Stimulated activated CD4-positive, alpha-beta T cell treated with anti-CD3 and anti-CD28 coated beads, TNF-alpha, amount 100 ng/mL, for 4 hours (primary cell): ENCODE data around the gene MKRN2.
"Not testable (repeated sequence)": the region's sequence is repeated elsewhere in the genome, so short reads cannot be mapped to it uniquely, and the experiment has no call there.

Source experiments
- DNase-seq, 3 experiments: peaks; one replicate each; pipeline ENCODE4 v3.0.0-alpha.2; 2020; ENCODE audit warnings: low read depth in 3 of 3

MKRN2 gene, protein sequence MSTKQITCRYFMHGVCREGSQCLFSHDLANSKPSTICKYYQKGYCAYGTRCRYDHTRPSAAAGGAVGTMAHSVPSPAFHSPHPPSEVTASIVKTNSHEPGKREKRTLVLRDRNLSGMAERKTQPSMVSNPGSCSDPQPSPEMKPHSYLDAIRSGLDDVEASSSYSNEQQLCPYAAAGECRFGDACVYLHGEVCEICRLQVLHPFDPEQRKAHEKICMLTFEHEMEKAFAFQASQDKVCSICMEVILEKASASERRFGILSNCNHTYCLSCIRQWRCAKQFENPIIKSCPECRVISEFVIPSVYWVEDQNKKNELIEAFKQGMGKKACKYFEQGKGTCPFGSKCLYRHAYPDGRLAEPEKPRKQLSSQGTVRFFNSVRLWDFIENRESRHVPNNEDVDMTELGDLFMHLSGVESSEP

GRCh38 chr3:12556690-12557472, at the start of gene MKRN2:
MKRN2 (plus strand) TSS chr3:12557087; CDS start chr3:12557151, 64 bp downstream.
- DNase-seq: peak; percentile 68 to 74 (median 72)

GRCh38 chr3:12507591-12508281, 49.2 kb upstream of the MKRN2 start:
- DNase-seq: no peak

- DNase-seq: no peak
Observed at GRCh38 chr3:12508291-12508700, 48.6 kb upstream of the MKRN2 start.

GRCh38 chr3:12509466-12509865, 47.4 kb upstream of the MKRN2 start:
- DNase-seq: no peak

DNA sequence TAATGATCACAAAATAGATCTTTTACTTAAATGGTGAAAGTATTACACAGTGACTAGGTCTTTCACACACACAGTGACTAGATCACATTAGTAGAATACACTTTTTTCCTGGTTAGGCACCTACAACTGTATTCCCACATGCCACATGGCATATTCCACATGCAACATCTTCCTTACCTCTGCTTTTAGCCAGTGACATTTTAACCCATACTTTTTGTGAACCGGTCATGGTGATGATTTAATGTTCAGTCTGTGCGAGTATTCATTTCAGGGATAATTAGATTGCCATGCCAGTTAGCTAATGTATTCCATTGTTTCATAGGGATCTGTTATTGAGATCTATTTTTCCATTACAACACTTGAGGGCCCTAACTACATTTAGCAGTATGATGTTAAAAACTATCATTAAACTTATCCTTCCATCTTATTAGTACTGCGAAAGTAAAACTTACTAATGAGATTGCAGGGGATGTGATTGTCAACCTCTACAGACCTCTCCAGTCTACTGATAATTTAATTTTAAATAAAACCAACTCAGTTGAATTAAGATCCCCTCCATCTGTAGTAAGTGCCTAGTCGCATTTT, 44.3 kb upstream of the MKRN2 start:
- no peak for DNase-seq

- DNase-seq: no peak
Observed at GRCh38 chr3:12513694-12514446, 43.0 kb upstream of the MKRN2 start.

GRCh38 chr3:12515631-12516030, 41.3 kb upstream of the MKRN2 start:
- no peak for DNase-seq

GRCh38 chr3:12516873-12517272, 40.0 kb upstream of the MKRN2 start:
- DNase-seq: no peak

GRCh38 chr3:12518261-12519028, 38.4 kb upstream of the MKRN2 start:
- DNase-seq: no peak

- no peak for DNase-seq
Observed at GRCh38 chr3:12521010-12521409, 35.9 kb upstream of the MKRN2 start.

- no peak for DNase-seq
Observed at GRCh38 chr3:12522721-12523120, 34.2 kb upstream of the MKRN2 start.

DNA sequence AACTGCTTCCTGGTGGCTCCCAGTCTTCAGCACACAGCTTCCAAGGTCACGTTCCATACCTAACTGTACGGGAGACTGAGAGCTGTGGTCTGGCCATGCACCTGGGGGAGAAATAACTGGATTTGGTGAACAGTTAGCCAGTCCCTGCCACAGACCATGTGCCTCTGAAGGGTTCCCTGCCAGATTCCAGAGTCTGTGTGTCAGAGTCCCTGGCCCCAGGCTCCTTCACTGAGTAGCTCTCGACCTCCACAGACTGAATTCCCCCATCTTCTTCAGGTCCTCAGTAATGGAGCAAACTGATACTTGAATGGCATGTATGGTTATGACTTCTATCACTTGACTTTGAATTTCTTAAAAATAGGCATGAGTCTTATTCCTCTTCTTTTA, 29.1 kb upstream of the MKRN2 start:
- no peak for DNase-seq

DNA sequence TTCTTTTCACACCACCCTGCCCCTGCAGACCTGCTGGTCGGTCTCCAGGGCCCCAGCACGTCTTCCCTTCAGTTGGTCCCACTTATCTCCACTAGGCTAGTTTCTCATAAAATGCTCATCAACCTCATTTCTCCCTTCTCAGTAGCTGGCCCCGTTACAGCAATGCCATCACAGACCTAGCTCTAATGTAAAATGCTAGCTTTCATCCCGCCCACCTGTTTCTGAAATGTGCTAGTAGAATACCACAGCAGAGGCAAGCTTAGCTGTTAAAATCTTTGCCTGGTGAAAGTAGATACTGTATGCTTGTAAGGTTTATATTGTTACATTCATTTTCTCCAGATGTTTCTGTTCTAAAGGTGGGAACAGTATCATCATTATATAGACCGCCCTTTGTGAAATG, 24.7 kb upstream of the MKRN2 start:
- no peak for DNase-seq

- DNase-seq: no peak
Observed at GRCh38 chr3:12536423-12536822, 20.5 kb upstream of the MKRN2 start.

DNA sequence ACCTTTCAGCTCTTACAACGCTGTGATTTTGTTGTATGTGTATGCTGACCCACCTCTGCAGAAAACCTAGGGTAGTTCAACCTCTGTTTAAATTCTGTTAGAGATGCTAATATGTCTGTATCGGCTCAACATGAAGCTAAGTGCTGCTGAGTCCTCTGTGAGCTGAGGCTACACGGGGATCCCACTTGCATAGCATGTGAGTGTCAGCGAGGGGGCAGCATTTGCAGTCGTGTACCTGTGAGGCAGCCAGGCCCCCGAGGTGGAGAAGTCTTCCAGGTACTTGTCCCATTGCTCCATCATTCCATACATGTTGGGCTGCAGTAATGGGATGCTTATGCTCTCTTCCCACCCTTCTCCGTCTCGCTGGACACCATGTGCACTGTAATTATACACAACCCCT, 15.3 kb upstream of the MKRN2 start:
- DNase-seq: no peak

- DNase-seq: not testable (repeated sequence)
Observed at GRCh38 chr3:12543497-12543896, 13.4 kb upstream of the MKRN2 start.

DNA sequence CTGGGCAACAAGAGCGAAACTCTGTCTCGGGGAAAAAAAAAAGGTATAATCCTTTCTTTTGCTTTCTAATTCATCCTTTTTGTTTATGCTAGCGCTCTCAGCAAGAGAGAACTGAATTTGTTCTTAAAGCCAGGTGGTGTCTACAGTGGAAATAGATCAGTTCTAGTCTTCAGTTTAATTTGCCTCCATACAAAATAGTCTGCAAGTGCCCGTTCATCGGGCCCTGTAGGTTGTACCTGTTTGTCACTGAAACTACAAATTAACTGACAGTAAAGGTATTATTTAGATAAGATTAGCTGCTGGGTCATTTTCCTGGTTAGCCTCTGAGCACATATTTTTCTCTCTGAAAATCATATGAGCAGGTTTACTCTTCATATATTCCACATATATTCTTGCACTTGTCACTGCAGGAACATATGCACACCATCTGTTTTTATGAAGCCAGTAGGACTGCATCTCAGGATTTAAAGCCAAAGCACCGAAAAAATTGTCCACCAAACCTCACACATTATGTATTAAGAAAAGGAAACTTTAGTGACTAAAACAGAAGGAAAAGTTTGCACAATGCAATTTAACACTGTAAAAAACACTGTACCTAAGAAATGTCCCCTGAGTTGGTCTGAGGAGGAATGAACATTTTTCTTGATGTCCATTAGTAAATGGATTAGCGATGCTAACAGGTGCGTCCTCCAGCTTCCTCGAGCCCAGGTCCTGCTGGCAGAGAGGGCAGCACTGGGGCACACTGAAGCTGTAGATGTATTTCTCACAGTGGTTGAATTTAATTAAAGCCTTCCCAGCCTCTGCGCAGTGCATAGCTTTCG, 12.0 kb upstream of the MKRN2 start:
- DNase-seq: no peak

GRCh38 chr3:12545473-12545791, 11.5 kb upstream of the MKRN2 start, which contains the start of gene MKRN2OS:
MKRN2OS (minus strand) TSS chr3:12545499; CDS start chr3:12545464, 35 bp downstream.
- no peak for DNase-seq

- no peak for DNase-seq
Observed at GRCh38 chr3:12549971-12550760, 6.7 kb upstream of the MKRN2 start.
